Stomach smooth muscle (tissue), 2 donors: ENCODE results near the gene L1CAM.

Experiments used
- H3K27ac ChIP-seq: one replicate; pipeline ENCODE4 v1.7.0; 2013; ENCODE audit warnings: mild to moderate bottlenecking, low read length, inconsistent platforms
- H3K27me3 ChIP-seq, 2 donors: one replicate each; pipeline ENCODE4 v1.7.0; 2013; ENCODE audit warnings: low read length in 2 of 2; ENCODE audit not compliant: insufficient read depth in 2 of 2, control insufficient read depth in 1 of 2
- H3K36me3 ChIP-seq, 2 donors: one replicate each; pipeline ENCODE4 v1.7.0; 2013; ENCODE audit warnings: low read length in 2 of 2; ENCODE audit not compliant: control insufficient read depth in 2 of 2, insufficient read depth in 2 of 2
- H3K4me1 ChIP-seq: one replicate; pipeline ENCODE4 v1.7.0; 2013; ENCODE audit warnings: low read length; ENCODE audit not compliant: control insufficient read depth, insufficient read depth
- H3K4me3 ChIP-seq, 2 donors: one replicate each; pipeline ENCODE4 v1.7.0; 2013; ENCODE audit warnings: low read length in 2 of 2
- H3K9ac ChIP-seq, 2 donors: one replicate each; pipeline ENCODE4 v1.7.0; 2013; ENCODE audit warnings: low read length in 2 of 2, mild to moderate bottlenecking in 1 of 2
- H3K9me3 ChIP-seq, 2 donors: one replicate each; pipeline ENCODE4 v1.7.0; 2013; ENCODE audit warnings: low read length in 2 of 2; ENCODE audit not compliant: control insufficient read depth in 2 of 2
- donor health status: healthy.
- donor health status: Pancreatic carcinoma.

L1CAM gene

DNA sequence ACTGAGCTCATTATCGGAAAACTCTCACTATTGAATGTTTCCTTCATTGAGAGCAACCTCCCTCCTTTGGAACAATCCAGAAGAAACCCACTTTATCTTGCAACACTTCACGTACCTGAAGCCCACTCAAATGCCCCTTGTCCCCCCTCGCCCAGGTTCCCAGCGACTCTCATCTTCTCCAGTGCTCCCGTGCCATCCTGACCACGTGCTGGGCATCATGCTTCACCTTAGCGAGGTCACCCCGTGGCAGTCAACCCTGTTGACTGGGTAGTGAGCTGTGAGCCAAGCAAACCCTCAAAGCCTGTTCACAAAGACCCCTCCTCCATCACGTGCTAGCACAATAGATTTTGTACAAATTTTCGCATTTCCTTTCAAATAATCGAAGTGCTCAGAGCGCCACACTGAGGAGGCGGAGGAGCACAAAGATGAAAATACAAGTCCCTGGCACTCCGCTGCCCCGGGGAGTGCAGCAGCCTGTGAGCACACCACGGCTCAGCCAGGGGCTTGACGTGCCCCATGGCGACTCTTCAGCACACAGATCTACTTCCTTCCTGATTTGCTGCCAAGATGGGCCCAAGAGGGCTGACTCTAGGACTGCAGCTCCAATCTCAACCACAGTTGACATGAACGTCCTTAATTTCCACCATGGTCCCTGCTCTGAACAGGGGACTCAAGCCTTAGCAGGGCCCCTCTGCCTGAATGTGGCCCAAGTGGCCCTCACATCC, 71.2 kb downstream of the L1CAM start:
- H3K27ac ChIP-seq, result no peak overlapping the region
- H3K27me3 ChIP-seq, result peaks cover 0 to 10% of the 10 kb centered on the region in 2 donors

DNA sequence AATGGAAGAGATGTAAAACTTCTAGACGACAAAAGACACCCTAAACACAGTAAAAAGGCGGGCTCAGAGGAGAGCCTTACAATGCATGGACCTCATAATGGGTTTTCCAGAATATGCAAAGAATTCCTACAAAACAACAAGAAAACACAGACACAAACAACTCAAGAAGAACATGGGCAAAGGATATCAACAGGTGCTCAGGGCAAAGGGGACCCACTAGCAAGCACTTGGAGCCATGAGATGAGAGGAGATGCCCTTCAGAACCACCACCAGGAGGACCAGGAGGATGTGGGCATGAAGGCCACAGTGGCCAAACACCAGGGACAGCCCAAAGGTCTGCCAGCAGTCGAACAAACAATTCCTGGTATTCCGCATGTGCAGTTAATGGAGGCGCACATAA, 72.8 kb downstream of the L1CAM start:
- H3K27me3 ChIP-seq, result peaks cover 0 to 7% of the 10 kb centered on the region in 2 donors

More for the DNA sequence above, 71.2 kb downstream of the L1CAM start:
- no peaks in the 10 kb centered on the region for H3K36me3 ChIP-seq
- H3K9ac ChIP-seq, result no peak overlapping the region
- no peaks in the 10 kb centered on the region for H3K9me3 ChIP-seq
- no peak overlapping the region for H3K4me3 ChIP-seq
- no peaks in the 10 kb centered on the region for H3K4me1 ChIP-seq

DNA sequence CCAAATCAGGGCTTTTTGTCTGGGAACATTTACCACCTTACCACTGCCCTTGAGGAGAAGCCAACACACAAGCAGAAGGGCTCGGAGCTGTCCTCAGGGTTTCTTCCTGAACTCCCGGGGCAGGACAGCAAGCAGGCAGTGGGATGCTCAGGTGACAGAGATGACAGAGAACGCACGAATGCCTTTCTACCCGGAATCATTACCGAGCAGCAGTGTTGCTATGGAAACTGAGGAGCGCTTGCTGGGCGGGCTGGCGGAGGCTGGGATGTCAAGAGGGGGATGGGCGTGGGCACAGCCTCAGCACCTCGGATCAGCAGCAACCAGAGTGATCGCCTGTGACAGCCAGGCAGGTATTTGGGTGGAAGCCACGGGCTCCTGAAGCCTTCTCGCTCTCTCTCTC, 73.8 kb downstream of the L1CAM start:
- no peak overlapping the region for H3K4me3 ChIP-seq
- H3K9me3 ChIP-seq, result no peaks in the 10 kb centered on the region
- no peak overlapping the region for H3K27ac ChIP-seq
- no peak overlapping the region for H3K9ac ChIP-seq
- no peaks in the 10 kb centered on the region for H3K36me3 ChIP-seq
- peaks cover 0 to 2% of the 10 kb centered on the region in 2 donors for H3K27me3 ChIP-seq
- no peaks in the 10 kb centered on the region for H3K4me1 ChIP-seq

More for the DNA sequence above, 72.8 kb downstream of the L1CAM start:
- Histone ChIP-seq H3K27ac (no peak overlapping the region), H3K4me3 (no peak overlapping the region), H3K9me3 (no peaks in the 10 kb centered on the region), H3K4me1 (no peaks in the 10 kb centered on the region), H3K36me3 (no peaks in the 10 kb centered on the region), H3K9ac (no peak overlapping the region)
